Measurements from ENCODE around the gene WDR35.

Gene WDR35

DNA sequence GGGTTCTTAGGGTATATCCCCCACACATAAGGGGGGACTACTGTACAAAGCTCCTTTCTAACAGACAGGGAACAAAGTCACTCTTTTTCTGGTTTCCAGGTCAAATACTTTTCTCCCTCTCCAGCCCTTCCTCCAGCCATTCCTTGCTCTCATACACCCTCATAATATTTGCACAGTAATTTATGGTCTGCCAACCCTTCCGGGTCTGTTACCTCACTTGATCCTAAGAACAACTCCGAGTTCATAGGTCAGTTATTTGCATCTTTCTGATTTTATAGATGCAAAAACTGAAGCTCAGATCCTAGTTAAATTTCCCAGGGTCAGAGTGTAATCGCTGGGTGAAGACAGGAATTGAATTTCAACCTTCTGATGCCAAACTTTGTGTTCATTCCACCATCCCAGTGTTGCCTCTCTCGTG is 37.4 kb upstream of the WDR35 start:
- Histone ChIP-seq H3K27ac (no peak overlapping the region), H3K9me3 (replicated peaks in 1 of 11) (peaks cover 35 to 62% (median 50%) of the 10 kb centered on the region in 11 experiments), H3K9ac (no peak overlapping the region), H3K4me1 (peaks cover 0 to 13% (median 2%) of the 10 kb centered on the region in 10 experiments; a peak in 6 of 20 replicates), H3K36me3 (peaks cover 61 to 70% (median 68%) of the 10 kb centered on the region in 11 experiments), H3K4me2 (no peak overlapping the region), H3K27me3 (no peaks in the 10 kb centered on the region), H4K20me1 (peaks cover 0 to 48% (median 0%) of the 10 kb centered on the region in 11 experiments; a peak in 5 of 22 replicates), H3K4me3 (no peak overlapping the region)
- TF ChIP-seq Cebpa-rat (IDR thresholded peaks at IDR 0.05): no peak

DNA sequence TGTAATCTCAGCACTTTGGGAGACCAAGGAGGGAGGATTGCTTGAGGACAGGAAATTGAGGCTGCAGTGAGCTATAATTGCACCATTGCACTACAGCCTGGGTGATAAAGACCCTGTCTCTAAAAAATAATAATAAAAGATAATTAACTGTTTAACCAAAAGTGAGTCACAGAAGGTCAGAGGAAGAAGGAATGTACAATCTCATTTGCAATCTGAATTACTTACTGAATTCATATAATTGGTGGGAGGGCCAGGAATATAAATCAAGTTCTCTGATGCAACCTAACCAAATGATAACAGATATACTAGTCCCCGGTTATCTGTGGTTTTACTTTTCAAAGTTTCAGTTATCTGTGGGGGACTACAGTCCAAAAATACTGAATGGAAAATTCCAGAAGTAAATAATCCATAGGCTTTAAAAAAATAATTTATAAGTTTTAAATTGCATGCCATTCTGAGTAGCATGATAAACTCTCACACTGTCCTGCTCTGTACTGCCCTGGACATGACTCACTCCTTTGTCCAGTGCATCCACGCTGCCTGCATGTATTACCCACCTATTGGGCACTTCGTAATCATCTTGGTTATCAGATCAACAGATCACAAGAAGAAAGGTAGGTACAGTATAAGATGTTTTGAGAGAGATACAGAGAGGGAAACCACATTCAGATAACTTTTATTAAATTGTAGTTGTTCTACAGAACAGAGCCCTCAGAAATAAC is 35.3 kb upstream of the WDR35 start:
- no peak overlapping the region for H3K4me3 ChIP-seq
- no peak overlapping the region for H3K4me2 ChIP-seq
- peaks cover 0 to 31% (median 0%) of the 10 kb centered on the region in 11 experiments; a peak in 5 of 22 replicates for H4K20me1 ChIP-seq
- H3K9ac ChIP-seq: no peak overlapping the region
- no peak for TF ChIP-seq Cebpa-rat (IDR thresholded peaks at IDR 0.05)
- no peaks in the 10 kb centered on the region for H3K27me3 ChIP-seq
- peaks cover 0 to 13% (median 2%) of the 10 kb centered on the region in 10 experiments; a peak in 6 of 20 replicates for H3K4me1 ChIP-seq
- H3K27ac ChIP-seq: no peak overlapping the region
- H3K36me3 ChIP-seq: peaks cover 52 to 70% (median 59%) of the 10 kb centered on the region in 11 experiments
- peaks cover 39 to 63% (median 57%) of the 10 kb centered on the region in 11 experiments for H3K9me3 ChIP-seq (replicated peaks in 1 of 11)

DNA sequence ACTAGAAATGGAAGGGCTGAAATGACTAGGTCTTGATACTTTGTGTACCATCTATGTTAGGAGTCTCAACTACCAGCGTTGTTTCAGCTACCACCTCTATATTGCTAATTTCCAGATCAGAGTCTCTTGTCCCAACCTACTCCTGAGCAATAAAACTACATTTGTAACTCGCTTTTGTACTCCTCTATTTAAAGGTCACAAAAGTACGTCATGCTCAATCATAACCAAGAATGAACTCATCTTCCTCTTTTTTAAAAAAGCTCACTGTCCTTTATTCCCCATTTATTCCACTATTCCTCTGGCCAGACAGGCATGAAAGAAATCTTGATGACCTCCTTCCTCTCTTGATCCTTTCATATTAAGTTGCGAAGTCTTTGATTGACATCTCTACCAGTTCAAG is 33.8 kb upstream of the WDR35 start:
- H3K4me1 ChIP-seq: peaks cover 0 to 13% (median 2%) of the 10 kb centered on the region in 10 experiments; a peak in 6 of 20 replicates
- no peaks in the 10 kb centered on the region for H3K27me3 ChIP-seq
- no peak for TF ChIP-seq Cebpa-rat (IDR thresholded peaks at IDR 0.05)
- H3K4me3 ChIP-seq: no peak overlapping the region
- peaks cover 0 to 15% (median 0%) of the 10 kb centered on the region in 11 experiments; a peak in 4 of 22 replicates for H4K20me1 ChIP-seq
- peaks cover 41 to 57% (median 52%) of the 10 kb centered on the region in 11 experiments for H3K9me3 ChIP-seq (replicated peaks in 1 of 11)
- no peak overlapping the region for H3K9ac ChIP-seq
- H3K4me2 ChIP-seq: 0 out of 22 replicates have a peak overlapping the region, but pooled peaks of 1 of the 11 experiments have one; percentile 16
- H3K27ac ChIP-seq: no peak overlapping the region; a peak in 1 of 22 replicates
- peaks cover 37 to 57% (median 46%) of the 10 kb centered on the region in 11 experiments for H3K36me3 ChIP-seq

- Histone ChIP-seq H3K4me2 (no peak overlapping the region), H3K9ac (no peak overlapping the region), H3K27ac (no peak overlapping the region), H3K9me3 (replicated peaks in 1 of 11) (peaks cover 37 to 41% (median 39%) of the 10 kb centered on the region in 11 experiments), H3K4me1 (peaks cover 0 to 13% (median 2%) of the 10 kb centered on the region in 10 experiments; a peak in 6 of 20 replicates), H3K27me3 (no peaks in the 10 kb centered on the region), H4K20me1 (0 out of 22 replicates have a peak, but pooled peaks cover 0 to 5% (median 0%) of the 10 kb centered on the region in 11 experiments), H3K36me3 (peaks cover 19 to 38% (median 28%) of the 10 kb centered on the region in 11 experiments; a peak in 20 of 22 replicates), H3K4me3 (peak overlapping the region in 1 of 10 experiments; percentile 16; a peak in 2 of 20 replicates)
- TF ChIP-seq Cebpa-rat (IDR thresholded peaks at IDR 0.05): peak in 1 of 11 experiments; percentile 29; a peak in 1 of 22 replicates
Observed at GRCh38 chr2:20021405-20022009, 31.6 kb upstream of the WDR35 start.

- no peak overlapping the region for H3K4me2 ChIP-seq
- no peak overlapping the region for H3K27ac ChIP-seq
- H3K27me3 ChIP-seq: peaks cover under 1 to 7% (median 2%) of the 10 kb centered on the region in 11 experiments; a peak in 19 of 22 replicates
- H3K4me3 ChIP-seq: no peak overlapping the region
- peaks cover 0 to 13% (median 2%) of the 10 kb centered on the region in 10 experiments; a peak in 6 of 20 replicates for H3K4me1 ChIP-seq
- H3K36me3 ChIP-seq: peaks cover 11 to 33% (median 27%) of the 10 kb centered on the region in 11 experiments; a peak in 18 of 22 replicates
- H3K9ac ChIP-seq: no peak overlapping the region
- peaks cover 38 to 44% (median 43%) of the 10 kb centered on the region in 11 experiments for H3K9me3 ChIP-seq (replicated peaks in 1 of 11)
- TF ChIP-seq Cebpa-rat (IDR thresholded peaks at IDR 0.05): no peak
- 0 out of 22 replicates have a peak, but pooled peaks cover 0 to 5% (median 0%) of the 10 kb centered on the region in 11 experiments for H4K20me1 ChIP-seq
Observed at GRCh38 chr2:20019747-20020146, 29.8 kb upstream of the WDR35 start.

DNA sequence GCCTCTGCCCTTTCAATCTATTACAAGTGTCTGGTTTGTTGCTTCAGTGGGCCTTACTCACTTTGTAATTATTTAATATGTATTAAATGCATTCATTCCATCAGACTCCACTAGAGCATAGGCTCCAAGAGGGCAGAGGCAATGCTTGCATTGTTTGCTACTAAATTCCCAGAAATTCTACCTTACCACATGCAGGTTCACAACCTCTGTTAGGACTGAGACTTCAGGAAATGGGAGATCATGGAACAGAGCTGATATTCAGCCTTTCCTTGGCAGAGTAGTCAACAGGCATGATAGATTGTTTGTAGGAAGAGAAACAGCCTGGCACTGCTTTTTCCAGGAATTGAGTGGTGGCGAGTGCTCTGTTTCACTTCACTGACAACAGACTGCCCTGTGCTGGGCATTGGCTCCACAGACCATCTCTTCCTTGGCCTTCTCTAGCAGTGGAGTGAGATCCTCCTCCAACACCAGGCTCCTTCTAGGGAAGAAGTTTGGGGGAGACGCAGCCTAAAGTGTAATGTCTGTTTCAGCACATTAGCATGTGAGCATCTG is 28.8 kb upstream of the WDR35 start:
- no peak for TF ChIP-seq Cebpa-rat (IDR thresholded peaks at IDR 0.05)
- H3K27ac ChIP-seq: no peak overlapping the region
- H4K20me1 ChIP-seq: no peaks in the 10 kb centered on the region
- H3K4me1 ChIP-seq: peaks cover 0 to 4% (median under 1%) of the 10 kb centered on the region in 10 experiments; a peak in 6 of 20 replicates
- no peak overlapping the region for H3K9ac ChIP-seq
- peaks cover 11 to 18% (median 13%) of the 10 kb centered on the region in 11 experiments for H3K27me3 ChIP-seq
- H3K4me2 ChIP-seq: no peak overlapping the region
- peaks cover 11 to 33% (median 25%) of the 10 kb centered on the region in 11 experiments; a peak in 18 of 22 replicates for H3K36me3 ChIP-seq
- H3K9me3 ChIP-seq (replicated peaks in 1 of 11): peaks cover 44 to 55% (median 52%) of the 10 kb centered on the region in 11 experiments
- H3K4me3 ChIP-seq: no peak overlapping the region

GRCh38 chr2:20016346-20016745 is 26.4 kb upstream of the WDR35 start:
- Histone ChIP-seq H3K9ac (no peak overlapping the region), H3K4me3 (no peak overlapping the region), H3K27me3 (peaks cover 34 to 41% (median 36%) of the 10 kb centered on the region in 11 experiments), H3K9me3 (replicated peaks in 1 of 11) (peaks cover 26 to 44% (median 38%) of the 10 kb centered on the region in 11 experiments), H4K20me1 (no peaks in the 10 kb centered on the region; a peak in 1 of 22 replicates), H3K4me2 (no peak overlapping the region), H3K36me3 (peaks cover 2 to 18% (median 13%) of the 10 kb centered on the region in 11 experiments; a peak in 13 of 22 replicates), H3K27ac (no peak overlapping the region), H3K4me1 (peaks cover 6 to 15% (median 13%) of the 10 kb centered on the region in 10 experiments; a peak in 16 of 20 replicates)
- TF ChIP-seq Cebpa-rat (IDR thresholded peaks at IDR 0.05): no peak

DNA sequence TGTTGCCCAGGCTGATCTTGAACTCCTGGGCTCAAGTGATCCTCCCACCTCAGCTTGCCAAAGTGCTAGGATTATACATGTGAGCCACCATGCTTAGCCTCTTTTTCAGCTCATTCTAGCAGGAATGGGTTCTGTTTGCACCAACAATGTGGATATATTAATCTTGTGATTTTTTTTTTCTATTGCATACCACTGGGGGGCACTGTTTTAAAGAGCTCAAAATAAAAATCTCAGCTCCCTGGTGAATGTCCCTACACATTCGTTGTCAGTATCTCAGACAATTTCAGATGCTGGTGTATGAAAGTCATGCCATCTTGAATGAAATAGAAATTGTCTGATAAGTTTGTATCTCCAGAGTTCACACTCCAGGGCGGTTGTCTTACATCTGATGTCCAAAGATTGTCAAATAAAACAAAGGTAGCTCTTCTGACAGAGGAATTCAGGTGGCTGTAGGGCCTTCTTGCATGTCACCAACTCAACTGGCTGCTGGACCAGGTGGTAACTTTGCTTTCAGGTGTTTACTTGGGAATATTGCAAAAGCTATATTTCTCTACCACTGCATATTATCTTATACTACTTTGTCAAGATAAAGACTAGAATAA is 25.7 kb upstream of the WDR35 start:
- no peak overlapping the region for H3K4me2 ChIP-seq
- no peak overlapping the region for H3K27ac ChIP-seq
- peaks cover 18 to 36% (median 30%) of the 10 kb centered on the region in 11 experiments for H3K9me3 ChIP-seq (replicated peaks in 1 of 11)
- no peak overlapping the region for H3K9ac ChIP-seq
- no peak for TF ChIP-seq Cebpa-rat (IDR thresholded peaks at IDR 0.05)
- peaks cover 42 to 48% (median 44%) of the 10 kb centered on the region in 11 experiments for H3K27me3 ChIP-seq
- peaks cover 0 to 10% (median 5%) of the 10 kb centered on the region in 11 experiments; a peak in 4 of 22 replicates for H3K36me3 ChIP-seq
- peaks cover 6 to 15% (median 13%) of the 10 kb centered on the region in 10 experiments; a peak in 16 of 20 replicates for H3K4me1 ChIP-seq
- H4K20me1 ChIP-seq: no peaks in the 10 kb centered on the region; a peak in 1 of 22 replicates
- no peak overlapping the region for H3K4me3 ChIP-seq

Measured in BLaER1 treated with 17β-estradiol and CSF1 and Interleukin-3, amounts not matched to agents 10 nM and 100 nM (cell line).